ENCODE results near the gene COPG2.

The COPG2 gene

GRCh38 chr7:130500463-130500862 lies 168.1 kb downstream of the COPG2 start:
- H3K4me1 Mint-ChIP-seq, result no peaks in the 10 kb centered on the region
- H3K27ac Mint-ChIP-seq (ENCODE audit: low read depth), result no peak overlapping the region
- peaks cover 6% of the 10 kb centered on the region for H3K36me3 Mint-ChIP-seq (ENCODE audit: insufficient read depth)
- H3K27me3 Mint-ChIP-seq, result no peaks in the 10 kb centered on the region
- DNase-seq (ENCODE audit: low spot score in 2 of 2), result no peak
- ATAC-seq (replicated peaks; ENCODE audit: extremely low read depth, poor library complexity, severe bottlenecking), result no peak
- H3K4me3 Mint-ChIP-seq, result no peak overlapping the region
- no peaks in the 10 kb centered on the region for H3K9me3 Mint-ChIP-seq

- H3K4me3 Mint-ChIP-seq, result no peak overlapping the region
- DNase-seq (ENCODE audit: low spot score in 2 of 2), result no peak
- H3K27ac Mint-ChIP-seq (ENCODE audit: low read depth), result no peak overlapping the region
- H3K27me3 Mint-ChIP-seq, result peaks cover 42% of the 10 kb centered on the region
- peaks cover 5% of the 10 kb centered on the region for H3K4me1 Mint-ChIP-seq
- no peaks in the 10 kb centered on the region for H3K9me3 Mint-ChIP-seq
- peaks cover 6% of the 10 kb centered on the region for H3K36me3 Mint-ChIP-seq (ENCODE audit: insufficient read depth)
- ATAC-seq (replicated peaks; ENCODE audit: extremely low read depth, poor library complexity, severe bottlenecking), result no peak
Observed at GRCh38 chr7:130494431-130494858, 174.1 kb downstream of the COPG2 start.

GRCh38 chr7:130493275-130493873 lies 175.2 kb downstream of the COPG2 start:
- peaks cover 53% of the 10 kb centered on the region for H3K27me3 Mint-ChIP-seq
- ATAC-seq (replicated peaks; ENCODE audit: extremely low read depth, poor library complexity, severe bottlenecking) (no peak), DNase-seq (ENCODE audit: low spot score in 2 of 2) (no peak)
- H3K4me3 Mint-ChIP-seq, result no peak overlapping the region
- H3K36me3 Mint-ChIP-seq (ENCODE audit: insufficient read depth), result peaks cover 6% of the 10 kb centered on the region
- H3K27ac Mint-ChIP-seq (ENCODE audit: low read depth), result no peak overlapping the region
- no peaks in the 10 kb centered on the region for H3K9me3 Mint-ChIP-seq
- H3K4me1 Mint-ChIP-seq, result peaks cover 5% of the 10 kb centered on the region

GRCh38 chr7:130492523-130493274 lies 175.8 kb downstream of the COPG2 start:
- H3K4me1 Mint-ChIP-seq, result peaks cover 5% of the 10 kb centered on the region
- H3K27ac Mint-ChIP-seq (ENCODE audit: low read depth), result no peak overlapping the region
- no peaks in the 10 kb centered on the region for H3K9me3 Mint-ChIP-seq
- DNase-seq (ENCODE audit: low spot score in 2 of 2) (no peak), ATAC-seq (replicated peaks; ENCODE audit: extremely low read depth, poor library complexity, severe bottlenecking) (no peak)
- peaks cover 59% of the 10 kb centered on the region for H3K27me3 Mint-ChIP-seq
- H3K36me3 Mint-ChIP-seq (ENCODE audit: insufficient read depth), result peaks cover 4% of the 10 kb centered on the region
- H3K4me3 Mint-ChIP-seq, result peak overlapping the region; percentile 27

GRCh38 chr7:130491841-130492522 lies 176.6 kb downstream of the COPG2 start, which contains the start of gene MEST:
Gene MEST (plus strand): TSS chr7:130492085. CDS start chr7:130492314, 229 bp downstream.
- peaks cover 2% of the 10 kb centered on the region for H3K36me3 Mint-ChIP-seq (ENCODE audit: insufficient read depth)
- ATAC-seq (replicated peaks; ENCODE audit: extremely low read depth, poor library complexity, severe bottlenecking), result no peak
- peak within 1 kb of the TSS; percentile 63 for H3K4me3 Mint-ChIP-seq
- H3K9me3 Mint-ChIP-seq, result no peaks in the 10 kb centered on the region
- no peak within 1 kb of the TSS for H3K27ac Mint-ChIP-seq (ENCODE audit: low read depth)
- no peak for DNase-seq (ENCODE audit: low spot score in 2 of 2)
- peaks cover 6% of the 10 kb centered on the region for H3K4me1 Mint-ChIP-seq
- peaks cover 65% of the 10 kb centered on the region for H3K27me3 Mint-ChIP-seq

GRCh38 chr7:130490888-130491804 lies 177.4 kb downstream of the COPG2 start:
- ATAC-seq (replicated peaks; ENCODE audit: extremely low read depth, poor library complexity, severe bottlenecking), result no peak

GRCh38 chr7:130490311-130490791 lies 178.2 kb downstream of the COPG2 start:
- H3K27me3 Mint-ChIP-seq, result peaks cover 81% of the 10 kb centered on the region
- no peaks in the 10 kb centered on the region for H3K9me3 Mint-ChIP-seq
- H3K36me3 Mint-ChIP-seq (ENCODE audit: insufficient read depth), result peaks cover 4% of the 10 kb centered on the region
- H3K4me3 Mint-ChIP-seq, result no peak overlapping the region
- no peak for DNase-seq (ENCODE audit: low spot score in 2 of 2)
- no peak overlapping the region for H3K27ac Mint-ChIP-seq (ENCODE audit: low read depth)
- H3K4me1 Mint-ChIP-seq, result peaks cover 22% of the 10 kb centered on the region
- ATAC-seq (replicated peaks; ENCODE audit: extremely low read depth, poor library complexity, severe bottlenecking), result no peak

More at GRCh38 chr7:130490888-130491804, 177.4 kb downstream of the COPG2 start:
- Mint-ChIP-seq H3K27me3 (peaks cover 74% of the 10 kb centered on the region), H3K4me3 (peak overlapping the region; percentile 63), H3K9me3 (no peaks in the 10 kb centered on the region), H3K36me3 (ENCODE audit: insufficient read depth) (peaks cover 2% of the 10 kb centered on the region), H3K4me1 (peaks cover 14% of the 10 kb centered on the region), H3K27ac (ENCODE audit: low read depth) (no peak overlapping the region)
- DNase-seq (ENCODE audit: low spot score in 2 of 2), result no peak

GRCh38 chr7:130489140-130489983 lies 179.2 kb downstream of the COPG2 start:
- Mint-ChIP-seq H3K4me3 (no peak overlapping the region), H3K36me3 (ENCODE audit: insufficient read depth) (peaks cover 6% of the 10 kb centered on the region), H3K27ac (ENCODE audit: low read depth) (no peak overlapping the region), H3K9me3 (no peaks in the 10 kb centered on the region), H3K27me3 (peaks cover 81% of the 10 kb centered on the region), H3K4me1 (peaks cover 28% of the 10 kb centered on the region)
- ATAC-seq (replicated peaks; ENCODE audit: extremely low read depth, poor library complexity, severe bottlenecking) (no peak), DNase-seq (ENCODE audit: low spot score in 2 of 2) (no peak)

- peaks cover 28% of the 10 kb centered on the region for H3K4me1 Mint-ChIP-seq
- peaks cover 6% of the 10 kb centered on the region for H3K36me3 Mint-ChIP-seq (ENCODE audit: insufficient read depth)
- DNase-seq (ENCODE audit: low spot score in 2 of 2) (no peak), ATAC-seq (replicated peaks; ENCODE audit: extremely low read depth, poor library complexity, severe bottlenecking) (no peak)
- H3K9me3 Mint-ChIP-seq, result no peaks in the 10 kb centered on the region
- H3K27ac Mint-ChIP-seq (ENCODE audit: low read depth), result no peak overlapping the region
- peaks cover 81% of the 10 kb centered on the region for H3K27me3 Mint-ChIP-seq
- no peak overlapping the region for H3K4me3 Mint-ChIP-seq
Observed at GRCh38 chr7:130488392-130489139, 180.0 kb downstream of the COPG2 start.

- Mint-ChIP-seq H3K27ac (ENCODE audit: low read depth) (no peak overlapping the region), H3K27me3 (peaks cover 82% of the 10 kb centered on the region)
Observed at GRCh38 chr7:130486954-130487436, 181.6 kb downstream of the COPG2 start.

More at GRCh38 chr7:130486954-130487436, 181.6 kb downstream of the COPG2 start:
- H3K4me3 Mint-ChIP-seq, result peak overlapping the region; percentile 85
- H3K9me3 Mint-ChIP-seq, result no peaks in the 10 kb centered on the region
- H3K4me1 Mint-ChIP-seq, result peaks cover 23% of the 10 kb centered on the region
- peaks cover 6% of the 10 kb centered on the region for H3K36me3 Mint-ChIP-seq (ENCODE audit: insufficient read depth)
- DNase-seq (ENCODE audit: low spot score in 2 of 2) (no peak), ATAC-seq (replicated peaks; ENCODE audit: extremely low read depth, poor library complexity, severe bottlenecking) (no peak)

Data from central memory CD8-positive, alpha-beta T cell (primary cell).